Gastrocnemius medialis (tissue), 4 donors: ENCODE measurements around the gene IKBKE.

Experiments used
- CTCF ChIP-seq, 5 experiments: fragments of 450-650 bp in 3 of 5; fragments of 200-600 bp in 2 of 5; sonication (generic) in 2 of 5; IDR thresholded peaks in 4 of 5; conservative IDR thresholded peaks in 1 of 5; 1 replicate in 4 of 5; 2 replicates in 1 of 5; pipeline ENCODE4 v1.5.1; 2016 to 2019; ENCODE audit warnings: antibody characterized with exemption in 5 of 5, mild to moderate bottlenecking in 3 of 5, moderate library complexity in 3 of 5
- POLR2A ChIP-seq, 2 donors: fragments of 450-650 bp; IDR thresholded peaks; one replicate each; pipeline ENCODE4 v1.6.1; 2017; ENCODE audit warnings: antibody characterized with exemption in 2 of 2, mild to moderate bottlenecking in 2 of 2, moderate library complexity in 2 of 2

GRCh38 chr1:206438554-206438953 lies 31.7 kb upstream of the IKBKE start:
- TF ChIP-seq CTCF (IDR thresholded peaks at IDR 0.05 in 4 of 5, conservative IDR thresholded peaks at IDR 0.05 in 1 of 5): no peak
- TF ChIP-seq POLR2A (IDR thresholded peaks at IDR 0.05): no peak
